H9 (cell line): ENCODE results near the gene MICAL3. TPM values are rescaled to one million over a fixed set of nuclear protein-coding genes. Genes with fewer than 3 reads are reported as not detected.
A peak's percentile ranks its signal among the peaks of the same experiment; 100 is the strongest.

Experiments
- DNase-seq: peaks from one replicate; pipeline ENCODE4 v3.0.0-alpha.2; 2017
- H2AFZ ChIP-seq: one replicate; pipeline ENCODE4 v1.6.1; 2013; ENCODE audit warnings: mild to moderate bottlenecking, low read length, control low read depth, moderate library complexity
- H2AK5ac ChIP-seq: 2 replicates; pipeline ENCODE4 v1.6.1; 2013; ENCODE audit warnings: low read length, control low read depth, mixed read lengths; ENCODE audit not compliant: insufficient read length
- H2BK120ac ChIP-seq: one replicate; pipeline ENCODE4 v1.6.1; 2013; ENCODE audit warnings: low read depth, mild to moderate bottlenecking, low read length, control low read depth, inconsistent platforms; ENCODE audit not compliant: poor library complexity, severe bottlenecking
- H2BK12ac ChIP-seq: 2 replicates; pipeline ENCODE4 v1.6.1; 2013; ENCODE audit warnings: low read length, control low read depth, mixed read lengths, low read depth; ENCODE audit not compliant: insufficient read length
- H2BK15ac ChIP-seq: 2 replicates; pipeline ENCODE4 v1.6.1; 2013; ENCODE audit warnings: low read depth, low read length, control low read depth
- H2BK20ac ChIP-seq: one replicate; pipeline ENCODE4 v1.6.1; 2013; ENCODE audit warnings: low read depth, mild to moderate bottlenecking, low read length, control low read depth, inconsistent platforms; ENCODE audit not compliant: poor library complexity, severe bottlenecking
- H2BK5ac ChIP-seq: 2 replicates; pipeline ENCODE4 v1.6.1; 2013; ENCODE audit warnings: low read length, control low read depth, mixed read lengths; ENCODE audit not compliant: insufficient read length
- H3K14ac ChIP-seq: 2 replicates; pipeline ENCODE4 v1.6.1; 2013; ENCODE audit warnings: low read length, control low read depth; ENCODE audit not compliant: insufficient read depth
- H3K18ac ChIP-seq: 2 replicates; pipeline ENCODE4 v1.6.1; 2013; ENCODE audit warnings: low read depth, mild to moderate bottlenecking, mixed read lengths, low read length, control low read depth; ENCODE audit not compliant: insufficient read length
- H3K23ac ChIP-seq: 2 replicates; pipeline ENCODE4 v1.6.1; 2013; ENCODE audit warnings: low read length, control low read depth, mixed read lengths, low read depth; ENCODE audit not compliant: insufficient read length
- H3K23me2 ChIP-seq: 2 replicates; pipeline ENCODE4 v1.6.1; 2013; ENCODE audit warnings: low read depth, mild to moderate bottlenecking, mixed read lengths, low read length, control low read depth; ENCODE audit not compliant: insufficient read length, poor library complexity, severe bottlenecking
- H3K27ac ChIP-seq: 2 replicates; pipeline ENCODE4 v1.5.1; 2013; ENCODE audit warnings: low read length, control low read depth, mixed read lengths, low read depth; ENCODE audit not compliant: insufficient read length
- H3K27me3 ChIP-seq: 2 replicates; pipeline ENCODE4 v1.6.1; 2013; ENCODE audit warnings: low read length, control low read depth, inconsistent platforms; ENCODE audit not compliant: insufficient read depth
- H3K4ac ChIP-seq: 2 replicates; pipeline ENCODE4 v1.6.1; 2013; ENCODE audit warnings: low read depth, mild to moderate bottlenecking, control low read depth, inconsistent platforms, low read length, moderate library complexity
- H3K4me1 ChIP-seq: 2 replicates; pipeline ENCODE4 v1.6.1; 2013; ENCODE audit warnings: low read length, control low read depth, inconsistent platforms; ENCODE audit not compliant: insufficient read depth
- H3K4me2 ChIP-seq: 2 replicates; pipeline ENCODE4 v1.6.1; 2013; ENCODE audit warnings: low read length, control low read depth, mixed read lengths; ENCODE audit not compliant: insufficient read length, insufficient read depth
- H3K56ac ChIP-seq: 2 replicates; pipeline ENCODE4 v1.6.1; 2013; ENCODE audit warnings: low read depth, mild to moderate bottlenecking, mixed read lengths, low read length, control low read depth; ENCODE audit not compliant: insufficient read length
- H3K79me1 ChIP-seq: 2 replicates; pipeline ENCODE4 v1.6.1; 2013; ENCODE audit warnings: low read depth, mild to moderate bottlenecking, moderate library complexity, low read length, control low read depth, inconsistent platforms; ENCODE audit not compliant: insufficient read depth, poor library complexity, severe bottlenecking
- H3K79me2 ChIP-seq: 2 replicates; pipeline ENCODE4 v1.6.1; 2013; ENCODE audit warnings: low read length, control low read depth, inconsistent platforms; ENCODE audit not compliant: insufficient read depth
- H3K9ac ChIP-seq: 2 replicates; pipeline ENCODE4 v1.6.1; 2013; ENCODE audit warnings: low read length, control low read depth, mixed read lengths; ENCODE audit not compliant: insufficient read length; ENCODE audit errors: extremely low read depth
- H3K9me3 ChIP-seq: one replicate; pipeline ENCODE4 v1.6.1; 2013; ENCODE audit warnings: low read depth, low read length, inconsistent platforms; ENCODE audit not compliant: control insufficient read depth
- H3T11ph ChIP-seq: one replicate; pipeline ENCODE4 v1.6.1; 2013; ENCODE audit warnings: mild to moderate bottlenecking, low read length, control low read depth, inconsistent platforms
- H4K20me1 ChIP-seq: one replicate; pipeline ENCODE4 v1.6.1; 2013; ENCODE audit not compliant: control insufficient read depth, insufficient read length, insufficient read depth
- H4K5ac ChIP-seq: 2 replicates; pipeline ENCODE4 v1.6.1; 2013; ENCODE audit warnings: low read depth, mild to moderate bottlenecking, mixed read lengths, low read length, control low read depth; ENCODE audit not compliant: insufficient read length
- H4K8ac ChIP-seq: replicated peaks from 2 replicates; pipeline ENCODE4 v1.6.1; 2013; ENCODE audit warnings: low read length, control low read depth, mixed read lengths, low read depth; ENCODE audit not compliant: insufficient read length
- H4K91ac ChIP-seq: 2 replicates; pipeline ENCODE4 v1.6.1; 2013; ENCODE audit warnings: low read depth, mild to moderate bottlenecking, moderate library complexity, mixed read lengths, low read length, control low read depth; ENCODE audit not compliant: insufficient read length
- H3K27ac Mint-ChIP-seq, 3 experiments: 2 replicates in 2 of 3; 3 replicates in 1 of 3; pipeline ENCODE4 v1.8.0; 2020 to 2021; ENCODE audit warnings: mixed read lengths in 3 of 3, mild to moderate bottlenecking in 1 of 3, moderate library complexity in 1 of 3
- H3K27me3 Mint-ChIP-seq: 2 replicates; pipeline ENCODE4 v1.8.0; 2021; ENCODE audit warnings: low read depth, mild to moderate bottlenecking, moderate library complexity, mixed read lengths
- H3K36me3 Mint-ChIP-seq, 3 experiments: 2 replicates in 2 of 3; 3 replicates in 1 of 3; pipeline ENCODE4 v1.8.0; 2020 to 2021; ENCODE audit warnings: low read depth in 3 of 3, mixed read lengths in 3 of 3; ENCODE audit not compliant: insufficient read depth in 1 of 3
- H3K4me1 Mint-ChIP-seq, 2 experiments: 2 replicates each; pipeline ENCODE4 v1.8.0; 2020; ENCODE audit warnings: mixed read lengths in 2 of 2
- H3K4me3 Mint-ChIP-seq, 2 experiments: 2 replicates in 1 of 2; 3 replicates in 1 of 2; pipeline ENCODE4 v1.8.0; 2020 to 2021; ENCODE audit warnings: mild to moderate bottlenecking in 2 of 2, mixed read lengths in 2 of 2, moderate library complexity in 1 of 2
- H3K9me3 Mint-ChIP-seq, 2 experiments: 2 replicates in 1 of 2; 3 replicates in 1 of 2; pipeline ENCODE4 v1.8.0; 2020; ENCODE audit warnings: mild to moderate bottlenecking in 2 of 2, mixed read lengths in 2 of 2, moderate library complexity in 1 of 2
- WGBS: extraction: QIAGEN DNeasy Blood & Tissue Kit; methylation state at CpG from one replicate; pipeline ENCODE4 v1.1.7; 2013; ENCODE audit warnings: missing lambda C conversion rate, low lambda C conversion rate, mixed read lengths; ENCODE audit not compliant: insufficient read length; ENCODE audit errors: extremely low coverage; 5-methylcytosine and 5-hydroxymethylcytosine counted together
- total RNA-seq: library from RNA; stranded (reverse); gene quantifications from 2 replicates; pipeline ENCODE4 v1.2.1, GENCODE V29; 2021
- TF ChIP-seq, protein P1 (sequence below): fragments of 200-600 bp; sonication (generic); conservative IDR thresholded peaks from 3 replicates; pipeline ENCODE4 v1.8.0; 2021; ENCODE audit warnings: antibody characterized with exemption, mild to moderate bottlenecking

The MICAL3 gene
- total RNA-seq, 1 experiment from 2014 or later = 50.2 TPM

DNA sequence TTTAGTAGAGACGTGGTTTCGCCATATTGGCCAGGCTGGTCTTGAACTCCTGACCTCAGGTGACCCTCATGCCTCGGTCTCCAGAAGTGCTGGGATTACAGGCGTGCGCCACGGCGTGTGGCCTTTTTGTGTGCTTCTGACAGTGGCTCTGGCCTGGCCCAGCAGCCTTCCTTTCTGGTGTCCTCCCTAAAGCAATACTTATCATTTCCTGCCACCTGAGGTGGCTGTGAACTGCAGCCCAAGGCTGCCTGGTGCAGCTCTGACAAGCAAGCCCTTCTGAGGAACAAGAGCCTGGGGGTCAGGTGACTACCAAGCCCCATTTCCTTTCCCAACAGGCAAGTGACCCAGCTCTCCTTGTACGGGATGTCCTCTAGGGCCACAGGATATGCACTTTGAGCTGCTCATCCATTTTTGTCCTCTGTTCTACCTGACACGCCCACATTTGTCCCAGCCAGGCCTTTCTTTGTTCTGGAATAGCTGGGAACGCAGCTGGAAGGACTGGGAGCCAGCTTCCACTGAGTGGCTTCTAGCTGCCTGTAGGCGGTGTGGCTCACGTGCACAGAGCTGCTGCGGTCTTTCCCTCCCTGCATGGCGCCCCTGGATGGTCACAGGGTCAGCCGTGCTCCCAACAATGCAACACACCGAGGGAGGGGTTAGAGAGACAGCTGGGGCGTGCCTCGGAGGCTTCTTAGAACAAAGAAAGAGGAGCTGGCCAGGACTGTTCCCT is 237.8 kb downstream of the MICAL3 start:
- Histone ChIP-seq H3K27ac (no peak overlapping the region), H2BK5ac (no peak overlapping the region), H4K5ac (no peak overlapping the region), H3K4me1 (no peaks in the 10 kb centered on the region), H4K8ac (no peak overlapping the region), H2BK12ac (no peak overlapping the region), H3K79me1 (no peaks in the 10 kb centered on the region), H2BK120ac (no peak overlapping the region), H2AFZ (no peak overlapping the region), H2BK15ac (no peak overlapping the region), H3K9ac (no peak overlapping the region), H3K14ac (no peak overlapping the region), H2BK20ac (no peak overlapping the region), H3K79me2 (no peaks in the 10 kb centered on the region), H3K4ac (no peak overlapping the region), H3K23ac (no peak overlapping the region), H2AK5ac (no peak overlapping the region), H4K20me1 (no peaks in the 10 kb centered on the region), H3K27me3 (no peaks in the 10 kb centered on the region), H3K56ac (no peak overlapping the region), H4K91ac (no peak overlapping the region), H3K23me2 (no peaks in the 10 kb centered on the region), H3K9me3 (no peaks in the 10 kb centered on the region), H3K4me2 (no peak overlapping the region), H3K18ac (no peak overlapping the region), H3T11ph (no peak overlapping the region)
- H3K27me3 Mint-ChIP-seq = no peaks in the 10 kb centered on the region; the same call in 1 of the 2 replicates
- peak overlapping the region in 2 of 3 experiments; percentile 24 to 70; a peak in 2 of 7 replicates for H3K27ac Mint-ChIP-seq
- no peak overlapping the region for H3K4me3 Mint-ChIP-seq
- DNase-seq = peak; percentile 77
- WGBS = no CpG with 5 or more reads among the region's 18 CpGs
- TF ChIP-seq, protein P1, sequence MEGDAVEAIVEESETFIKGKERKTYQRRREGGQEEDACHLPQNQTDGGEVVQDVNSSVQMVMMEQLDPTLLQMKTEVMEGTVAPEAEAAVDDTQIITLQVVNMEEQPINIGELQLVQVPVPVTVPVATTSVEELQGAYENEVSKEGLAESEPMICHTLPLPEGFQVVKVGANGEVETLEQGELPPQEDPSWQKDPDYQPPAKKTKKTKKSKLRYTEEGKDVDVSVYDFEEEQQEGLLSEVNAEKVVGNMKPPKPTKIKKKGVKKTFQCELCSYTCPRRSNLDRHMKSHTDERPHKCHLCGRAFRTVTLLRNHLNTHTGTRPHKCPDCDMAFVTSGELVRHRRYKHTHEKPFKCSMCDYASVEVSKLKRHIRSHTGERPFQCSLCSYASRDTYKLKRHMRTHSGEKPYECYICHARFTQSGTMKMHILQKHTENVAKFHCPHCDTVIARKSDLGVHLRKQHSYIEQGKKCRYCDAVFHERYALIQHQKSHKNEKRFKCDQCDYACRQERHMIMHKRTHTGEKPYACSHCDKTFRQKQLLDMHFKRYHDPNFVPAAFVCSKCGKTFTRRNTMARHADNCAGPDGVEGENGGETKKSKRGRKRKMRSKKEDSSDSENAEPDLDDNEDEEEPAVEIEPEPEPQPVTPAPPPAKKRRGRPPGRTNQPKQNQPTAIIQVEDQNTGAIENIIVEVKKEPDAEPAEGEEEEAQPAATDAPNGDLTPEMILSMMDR = peak; percentile 17; the same call in 1 of the 3 replicates
- H3K9me3 Mint-ChIP-seq = no peaks in the 10 kb centered on the region
- peaks cover 11 to 16% of the 10 kb centered on the region in 2 experiments for H3K4me1 Mint-ChIP-seq
- peaks cover 0 to 4% (median 0%) of the 10 kb centered on the region in 3 experiments; a peak in 5 of 7 replicates for H3K36me3 Mint-ChIP-seq
